ENCODE measurements around the gene TMEM156.

TMEM156 gene

GRCh38 chr4:38920677-38921076, 111.5 kb downstream of the TMEM156 start:
- CTCF ChIA-PET: interaction anchor here (0.6 kb wide), 1 partner anchor 60 kb away, joined by 3 read pairs; no protein-coding TSS in a partner anchor
- H3K27ac ChIP-seq (ENCODE audit: extremely low read depth, low read depth, low read length): no peak overlapping the region
- H3K4me1 ChIP-seq (ENCODE audit: control insufficient read depth, insufficient read depth, low read length): no peaks in the 10 kb centered on the region
- no peaks in the 10 kb centered on the region for H3K9me3 ChIP-seq (ENCODE audit: control insufficient read depth, insufficient read depth, low read depth, low read length)
- TF ChIP-seq BCL6B (tag by site-specific recombination; IDR thresholded peaks at IDR 0.05) (no peak), ZNF658 (tag by site-specific recombination; IDR thresholded peaks at IDR 0.05) (no peak), ZNF558 (tag by site-specific recombination; IDR thresholded peaks at IDR 0.05) (no peak), ZNF843 (tag by site-specific recombination; IDR thresholded peaks at IDR 0.05) (no peak), ZBTB1 (tag by site-specific recombination; IDR thresholded peaks at IDR 0.05) (no peak), ZSCAN18 (tag by site-specific recombination; IDR thresholded peaks at IDR 0.05) (no peak), ZNF223 (tag by site-specific recombination; IDR thresholded peaks at IDR 0.05) (no peak), ZNF548 (tag by site-specific recombination; IDR thresholded peaks at IDR 0.05) (no peak), ZFP3 (tag by site-specific recombination; IDR thresholded peaks at IDR 0.05; ENCODE audit: low read depth) (no peak), ZNF202 (tag by site-specific recombination; IDR thresholded peaks at IDR 0.05; ENCODE audit: borderline replicate concordance) (no peak)
- H3K4me3 ChIP-seq (ENCODE audit: low read depth, low read length): no peak overlapping the region
- peaks cover 0 to 36% of the 10 kb centered on the region in 2 experiments; a peak in 1 of 3 replicates for H3K36me3 ChIP-seq (ENCODE audit: control insufficient read depth in 2 of 2, insufficient read depth in 1 of 2, low read length in 2 of 2)
- POLR2A ChIA-PET: no interaction called here

GRCh38 chr4:38920186-38920585, 112.0 kb downstream of the TMEM156 start:
- H3K4me1 ChIP-seq (ENCODE audit: control insufficient read depth, insufficient read depth, low read length): no peaks in the 10 kb centered on the region
- H3K27ac ChIP-seq (ENCODE audit: extremely low read depth, low read depth, low read length): no peak overlapping the region
- H3K36me3 ChIP-seq (ENCODE audit: control insufficient read depth in 2 of 2, insufficient read depth in 1 of 2, low read length in 2 of 2): peaks cover 0 to 41% of the 10 kb centered on the region in 2 experiments; a peak in 1 of 3 replicates
- CTCF ChIA-PET: interaction anchor here (0.6 kb wide), 1 partner anchor 59 kb away, joined by 3 read pairs; no protein-coding TSS in a partner anchor
- POLR2A ChIA-PET: no interaction called here
- no peak overlapping the region for H3K4me3 ChIP-seq (ENCODE audit: low read depth, low read length)
- no peaks in the 10 kb centered on the region for H3K9me3 ChIP-seq (ENCODE audit: control insufficient read depth, insufficient read depth, low read depth, low read length)
- TF ChIP-seq SALL2 (tag by site-specific recombination; IDR thresholded peaks at IDR 0.05; ENCODE audit: borderline replicate concordance) (no peak), ZFP41 (tag by site-specific recombination; IDR thresholded peaks at IDR 0.05; ENCODE audit: borderline replicate concordance) (no peak), ZNF184 (tag by site-specific recombination; IDR thresholded peaks at IDR 0.05) (no peak), ZNF138 (tag by site-specific recombination; IDR thresholded peaks at IDR 0.05; ENCODE audit: borderline replicate concordance) (no peak)

- no peaks in the 10 kb centered on the region for H3K9me3 ChIP-seq (ENCODE audit: control insufficient read depth, insufficient read depth, low read depth, low read length)
- peaks cover 0 to 48% of the 10 kb centered on the region in 2 experiments; a peak in 1 of 3 replicates for H3K36me3 ChIP-seq (ENCODE audit: control insufficient read depth in 2 of 2, insufficient read depth in 1 of 2, low read length in 2 of 2)
- ChIA-PET POLR2A (no interaction called here), CTCF (no interaction called here)
- TF ChIP-seq GFI1B (tag by site-specific recombination; IDR thresholded peaks at IDR 0.05): no peak
- no peak overlapping the region for H3K27ac ChIP-seq (ENCODE audit: extremely low read depth, low read depth, low read length)
- H3K4me1 ChIP-seq (ENCODE audit: control insufficient read depth, insufficient read depth, low read length): no peaks in the 10 kb centered on the region
- H3K4me3 ChIP-seq (ENCODE audit: low read depth, low read length): no peak overlapping the region
These were observed 112.7 kb downstream of the TMEM156 start for GRCh38 chr4:38919494-38919893.

GRCh38 chr4:38917481-38918025, 114.7 kb downstream of the TMEM156 start:
- POLR2A ChIA-PET: no interaction called here
- H3K9me3 ChIP-seq (ENCODE audit: control insufficient read depth, insufficient read depth, low read depth, low read length): no peaks in the 10 kb centered on the region
- H3K4me3 ChIP-seq (ENCODE audit: low read depth, low read length): no peak overlapping the region
- TF ChIP-seq ZIC2 (tag by site-specific recombination; IDR thresholded peaks at IDR 0.05): no peak
- TF ChIP-seq ZNF146 (tag by site-specific recombination; IDR thresholded peaks at IDR 0.05): no peak
- no peak for TF ChIP-seq ZNF23 (tag by site-specific recombination; IDR thresholded peaks at IDR 0.05; ENCODE audit: borderline replicate concordance)
- no peak for TF ChIP-seq ZNF239 (tag by site-specific recombination; IDR thresholded peaks at IDR 0.05)
- no peak for TF ChIP-seq ZNF426 (tag by site-specific recombination; IDR thresholded peaks at IDR 0.05)
- H3K36me3 ChIP-seq (ENCODE audit: control insufficient read depth in 2 of 2, insufficient read depth in 1 of 2, low read length in 2 of 2): peaks cover 0 to 39% of the 10 kb centered on the region in 2 experiments; a peak in 2 of 3 replicates
- no peak overlapping the region for H3K27ac ChIP-seq (ENCODE audit: extremely low read depth, low read depth, low read length)
- CTCF ChIA-PET: no interaction called here
- no peaks in the 10 kb centered on the region for H3K4me1 ChIP-seq (ENCODE audit: control insufficient read depth, insufficient read depth, low read length)
